Activated B cell treated with CpG ODN at 0.5 μM for 24 hours (primary cell): Measurements from ENCODE around the gene KREMEN2. TPM values are rescaled to one million over a fixed set of nuclear protein-coding genes. Genes with fewer than 3 reads are reported as not detected.

Experiments
- ATAC-seq: fragments of 200-7000 bp; cut with Tn5 transposase; one replicate; pipeline ENCODE4 v1.10.0; 2021; ENCODE audit warnings: low read depth, mild to moderate bottlenecking, moderate library complexity
- CTCF ChIA-PET: fragments of 350-600 bp; sonication (Branson Sonifier 250); formaldehyde crosslinking; loops from one replicate; lab custom pipeline; 2021; ENCODE audit warnings: antibody characterized with exemption; lab: Charles Lee
- POLR2A ChIA-PET: fragments of 350-600 bp; sonication (Branson Sonifier 250); formaldehyde crosslinking; loops from one replicate; lab custom pipeline; 2021; ENCODE audit warnings: antibody characterized with exemption; lab: Charles Lee
- DNase-seq: peaks from one replicate; pipeline ENCODE4 v3.0.0; 2022
- H3K27ac Mint-ChIP-seq: one replicate; pipeline ENCODE4 v1.8.0; 2020; ENCODE audit warnings: mixed read lengths
- H3K27me3 Mint-ChIP-seq: one replicate; pipeline ENCODE4 v1.8.0; 2021; ENCODE audit warnings: mixed read lengths
- H3K36me3 Mint-ChIP-seq: one replicate; pipeline ENCODE4 v1.8.0; 2021; ENCODE audit warnings: low read depth, mixed read lengths
- H3K4me1 Mint-ChIP-seq: one replicate; pipeline ENCODE4 v1.8.0; 2021; ENCODE audit warnings: mixed read lengths
- H3K4me3 Mint-ChIP-seq: one replicate; pipeline ENCODE4 v1.8.0; 2020; ENCODE audit warnings: mild to moderate bottlenecking, mixed read lengths
- H3K9me3 Mint-ChIP-seq: one replicate; pipeline ENCODE4 v1.8.0; 2020; ENCODE audit warnings: mixed read lengths
- CTCF ChIP-seq: fragments of 200-600 bp; IDR thresholded peaks from one replicate; pipeline ENCODE4 v1.8.0; 2022; ENCODE audit warnings: antibody characterized with exemption, mild to moderate bottlenecking
- intact Hi-C: fragments of 100-400 bp; cut with micrococcal nuclease; formaldehyde crosslinking; loops from one replicate; pipeline ENCODE4 v1.15.1; 2024
- total RNA-seq: library from RNA; stranded (reverse); gene quantifications from 2 replicates; pipeline ENCODE4 v1.2.3, GENCODE V29; 2022

KREMEN2 gene
- total RNA-seq, 1 donor from 2014 or later = 1.7 TPM

GRCh38 chr16:3013998-3014690, 50.1 kb downstream of the KREMEN2 start:
- intact Hi-C loops = no loop called here
- Mint-ChIP-seq H3K9me3 (no peaks in the 10 kb centered on the region), H3K27ac (no peak overlapping the region), H3K4me1 (peaks cover 9% of the 10 kb centered on the region), H3K4me3 (no peak overlapping the region), H3K27me3 (peaks cover 18% of the 10 kb centered on the region), H3K36me3 (no peaks in the 10 kb centered on the region)
- ATAC-seq = no peak
- no peak for DNase-seq
- CTCF ChIA-PET = no interaction called here
- POLR2A ChIA-PET = interaction anchor here (0.6 kb wide), 1 partner anchor 14 kb away, joined by 7 read pairs; no protein-coding TSS in a partner anchor
- no peak for TF ChIP-seq CTCF

- Mint-ChIP-seq H3K36me3 (no peaks in the 10 kb centered on the region), H3K4me3 (no peak overlapping the region), H3K27ac (no peak overlapping the region), H3K4me1 (peaks cover 14% of the 10 kb centered on the region), H3K9me3 (no peaks in the 10 kb centered on the region), H3K27me3 (peaks cover 18% of the 10 kb centered on the region)
- DNase-seq = no peak
- intact Hi-C loops = no loop called here
- no peak for TF ChIP-seq CTCF
- ChIA-PET CTCF (no interaction called here), POLR2A (no interaction called here)
- ATAC-seq = no peak
Measured at GRCh38 chr16:3014971-3015370, 50.9 kb downstream of the KREMEN2 start.

GRCh38 chr16:3015865-3016521, 51.9 kb downstream of the KREMEN2 start:
- peaks cover 19% of the 10 kb centered on the region for H3K4me1 Mint-ChIP-seq
- H3K36me3 Mint-ChIP-seq = no peaks in the 10 kb centered on the region
- intact Hi-C loops = no loop called here
- H3K27me3 Mint-ChIP-seq = peaks cover 18% of the 10 kb centered on the region
- POLR2A ChIA-PET = no interaction called here
- TF ChIP-seq CTCF = no peak
- no peaks in the 10 kb centered on the region for H3K9me3 Mint-ChIP-seq
- CTCF ChIA-PET = no interaction called here
- no peak for ATAC-seq
- no peak for DNase-seq
- H3K27ac Mint-ChIP-seq = no peak overlapping the region
- no peak overlapping the region for H3K4me3 Mint-ChIP-seq

- POLR2A ChIA-PET = no interaction called here
- intact Hi-C loops = no loop called here
- no peak for TF ChIP-seq CTCF
- H3K4me3 Mint-ChIP-seq = no peak overlapping the region
- no peaks in the 10 kb centered on the region for H3K36me3 Mint-ChIP-seq
- CTCF ChIA-PET = no interaction called here
- DNase-seq = no peak
- H3K4me1 Mint-ChIP-seq = peaks cover 32% of the 10 kb centered on the region
- peaks cover 18% of the 10 kb centered on the region for H3K27me3 Mint-ChIP-seq
- no peaks in the 10 kb centered on the region for H3K9me3 Mint-ChIP-seq
- ATAC-seq = no peak
- no peak overlapping the region for H3K27ac Mint-ChIP-seq
Measured at GRCh38 chr16:3017344-3017743, 53.3 kb downstream of the KREMEN2 start.

Other genes with a start within 250 kb of the KREMEN2 start
- 1.5 and 1.8 TPM in 2 replicates for gene PRSS27, start 244.1 kb upstream of the KREMEN2 start, total RNA-seq
- gene SRRM2, start 211.6 kb upstream of the KREMEN2 start, total RNA-seq = 891 and 963 TPM in 2 replicates
- gene ELOB, start 187.0 kb upstream of the KREMEN2 start, total RNA-seq = 172 and 190 TPM in 2 replicates
- not detected in 2 replicates for gene PRSS33, start 176.7 kb upstream of the KREMEN2 start, total RNA-seq
- gene PRSS41, start 165.8 kb upstream of the KREMEN2 start, total RNA-seq = not detected in 2 replicates
- 2.4 and 3.2 TPM in 2 replicates for gene PRSS21, start 147.0 kb upstream of the KREMEN2 start, total RNA-seq
- 0.33 TPM in 1 of 2 replicates, not detected in the other for gene ZG16B, start 134.0 kb upstream of the KREMEN2 start, total RNA-seq
- not detected in 2 replicates for gene PRSS22, start 106.1 kb upstream of the KREMEN2 start, total RNA-seq
- 19.4 and 20.3 TPM in 2 replicates for gene FLYWCH2, start 81.1 kb upstream of the KREMEN2 start, total RNA-seq
- gene FLYWCH1, start 52.3 kb upstream of the KREMEN2 start, total RNA-seq = 53.5 and 59.9 TPM in 2 replicates
- 2.4 and 2.7 TPM in 2 replicates for gene PAQR4, start 5.1 kb downstream of the KREMEN2 start, total RNA-seq
- gene PKMYT1, start 16.2 kb downstream of the KREMEN2 start, total RNA-seq = 3.8 and 4.3 TPM in 2 replicates
- gene CLDN9, start 48.6 kb downstream of the KREMEN2 start, total RNA-seq = not detected in 2 replicates
- gene CLDN6, start 53.9 kb downstream of the KREMEN2 start, total RNA-seq = not detected in 2 replicates
- gene TNFRSF12A, start 56.1 kb downstream of the KREMEN2 start, total RNA-seq = 0.47 and 1.0 TPM in 2 replicates
- gene HCFC1R1, start 59.7 kb downstream of the KREMEN2 start, total RNA-seq = 17.7 and 20.4 TPM in 2 replicates
- 45.8 and 47.1 TPM in 2 replicates for gene THOC6, start 59.8 kb downstream of the KREMEN2 start, total RNA-seq
- gene BICDL2, start 72.7 kb downstream of the KREMEN2 start, total RNA-seq = not detected in 2 replicates
- gene MMP25, start 82.3 kb downstream of the KREMEN2 start, total RNA-seq = 0.13 and 0.34 TPM in 2 replicates
- gene IL32, start 101.4 kb downstream of the KREMEN2 start, total RNA-seq = 3.0 and 3.4 TPM in 2 replicates
- gene ZSCAN10, start 135.0 kb downstream of the KREMEN2 start, total RNA-seq = not detected in 2 replicates
- not detected in 2 replicates for gene ZNF205, start 148.3 kb downstream of the KREMEN2 start, total RNA-seq
- 5.6 and 5.7 TPM in 2 replicates for gene ZNF213, start 170.8 kb downstream of the KREMEN2 start, total RNA-seq
- not detected in 2 replicates for gene OR1F1, start 223.9 kb downstream of the KREMEN2 start, total RNA-seq